Fibroblast of pulmonary artery (primary cell): ENCODE results near the gene ZFAND3.
"Not testable (repeated sequence)": the region's sequence is repeated elsewhere in the genome, so short reads cannot be mapped to it uniquely, and the experiment has no call there.

Source experiments
- DNase-seq: peaks from one replicate; pipeline ENCODE4 v3.0.0-alpha.2; 2010; ENCODE audit warnings: low read depth
- H3K4me3 ChIP-seq: replicated peaks from 2 replicates; pipeline ENCODE4 v1.5.1; 2011; ENCODE audit warnings: low read depth, mild to moderate bottlenecking, control low read depth, low read length, moderate library complexity
- CTCF ChIP-seq: IDR thresholded peaks from 2 replicates; pipeline ENCODE4 v1.5.1; 2011; ENCODE audit warnings: mild to moderate bottlenecking, control low read depth, low read length, inconsistent platforms; ENCODE audit errors: missing control alignments

Gene ZFAND3

GRCh38 chr6:37990762-37991525, 171.4 kb downstream of the ZFAND3 start:
- DNase-seq: peak; percentile 83
- no peak for TF ChIP-seq CTCF
- no peak overlapping the region for H3K4me3 ChIP-seq

DNA sequence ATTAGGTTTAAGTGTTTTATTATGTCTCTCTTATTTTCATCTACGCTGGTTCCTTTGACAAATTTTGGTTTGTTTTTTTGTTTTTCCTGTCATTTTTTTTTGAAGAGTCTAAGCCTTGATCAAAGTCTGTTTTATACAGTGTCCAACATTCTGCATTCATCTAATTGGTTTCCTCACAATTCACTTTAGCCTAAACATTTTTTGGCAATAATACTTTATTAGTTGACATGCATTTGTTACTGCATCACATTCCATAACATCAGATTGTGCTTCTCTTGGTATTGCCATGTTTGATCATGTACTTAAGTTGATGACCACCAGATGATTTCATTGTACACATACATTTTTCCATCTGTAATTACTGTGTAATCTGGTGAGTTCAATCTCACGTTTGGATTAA, 173.2 kb downstream of the ZFAND3 start:
- DNase-seq: no peak
- H3K4me3 ChIP-seq: no peak overlapping the region
- no peak for TF ChIP-seq CTCF

GRCh38 chr6:37993194-37993593, 173.7 kb downstream of the ZFAND3 start:
- H3K4me3 ChIP-seq: not testable (repeated sequence)

DNA sequence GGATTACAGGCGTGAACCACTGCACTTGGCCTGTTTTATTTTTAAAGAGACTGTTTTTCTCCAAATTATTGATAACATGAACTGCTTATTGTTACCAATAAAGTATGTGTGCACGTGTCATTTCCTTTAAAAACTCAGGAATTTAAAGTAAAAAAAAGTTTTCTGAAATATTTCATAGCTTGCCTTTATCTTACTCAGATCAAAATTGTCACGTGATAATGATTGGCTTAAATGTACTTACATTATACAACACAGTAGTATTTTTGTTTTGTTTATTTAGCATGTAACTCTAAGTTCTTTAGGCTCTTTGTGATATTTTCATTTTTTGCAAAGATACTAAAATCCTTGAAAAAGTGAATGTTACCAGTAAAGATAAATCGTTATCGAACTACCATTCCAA, 174.1 kb downstream of the ZFAND3 start:
- no peak for TF ChIP-seq CTCF
- no peak overlapping the region for H3K4me3 ChIP-seq
- DNase-seq: no peak

More at GRCh38 chr6:37993194-37993593, 173.7 kb downstream of the ZFAND3 start:
- DNase-seq: not testable (repeated sequence)

- TF ChIP-seq CTCF: no peak
- H3K4me3 ChIP-seq: no peak overlapping the region
- peak; percentile 45 for DNase-seq
These were observed 174.7 kb downstream of the ZFAND3 start for GRCh38 chr6:37994223-37994622.

DNA sequence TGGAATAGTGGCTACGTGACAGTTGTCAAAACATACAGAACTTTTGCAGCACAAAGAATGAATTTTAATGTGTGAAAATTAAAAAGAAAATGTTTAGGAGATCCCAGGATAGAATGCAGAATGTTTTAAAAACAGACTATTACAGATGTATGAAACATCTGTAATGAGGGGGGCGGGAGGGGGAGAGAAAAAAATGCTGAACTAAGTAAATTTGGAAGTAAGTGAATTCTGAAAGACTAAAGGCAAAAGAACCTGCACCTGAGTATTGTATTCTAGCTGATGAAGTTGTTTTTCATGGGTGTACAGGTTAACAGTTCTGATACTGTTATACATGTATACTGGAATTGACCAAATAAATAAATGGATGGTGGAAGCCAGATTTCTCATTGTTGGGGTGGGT, 178.8 kb downstream of the ZFAND3 start:
- no peak overlapping the region for H3K4me3 ChIP-seq
- DNase-seq: no peak
- no peak for TF ChIP-seq CTCF

DNA sequence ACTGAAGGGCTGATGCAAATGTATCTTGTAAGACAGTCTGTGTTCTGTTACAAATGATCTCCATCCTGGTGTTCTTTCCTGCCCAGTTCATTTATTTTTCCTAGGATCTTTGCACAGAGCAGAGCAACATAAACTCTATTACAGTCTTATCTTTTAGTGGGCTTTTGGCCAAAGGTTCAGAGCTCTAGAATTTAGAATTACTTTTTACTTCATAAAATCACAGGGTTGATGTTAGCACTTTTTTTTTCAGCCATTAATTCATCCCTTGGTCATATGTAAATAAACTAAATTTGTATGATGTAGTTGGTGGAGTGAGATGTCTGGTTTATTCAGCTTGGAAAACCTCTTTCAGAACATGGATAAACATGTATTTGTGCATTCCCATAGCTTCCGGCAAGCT, 181.9 kb downstream of the ZFAND3 start:
- DNase-seq: no peak
- H3K4me3 ChIP-seq: no peak overlapping the region
- TF ChIP-seq CTCF: no peak
